HUDEP-2 (cell line): Measurements from ENCODE around the gene LHX5.

Source experiments
- DNase-seq, 76 experiments: peaks; one replicate each; lab custom pipeline; 2025; ENCODE audit not compliant: unreplicated experiment in 76 of 76; lab: John Stamatoyannopoulos, UW

The LHX5 gene

DNA sequence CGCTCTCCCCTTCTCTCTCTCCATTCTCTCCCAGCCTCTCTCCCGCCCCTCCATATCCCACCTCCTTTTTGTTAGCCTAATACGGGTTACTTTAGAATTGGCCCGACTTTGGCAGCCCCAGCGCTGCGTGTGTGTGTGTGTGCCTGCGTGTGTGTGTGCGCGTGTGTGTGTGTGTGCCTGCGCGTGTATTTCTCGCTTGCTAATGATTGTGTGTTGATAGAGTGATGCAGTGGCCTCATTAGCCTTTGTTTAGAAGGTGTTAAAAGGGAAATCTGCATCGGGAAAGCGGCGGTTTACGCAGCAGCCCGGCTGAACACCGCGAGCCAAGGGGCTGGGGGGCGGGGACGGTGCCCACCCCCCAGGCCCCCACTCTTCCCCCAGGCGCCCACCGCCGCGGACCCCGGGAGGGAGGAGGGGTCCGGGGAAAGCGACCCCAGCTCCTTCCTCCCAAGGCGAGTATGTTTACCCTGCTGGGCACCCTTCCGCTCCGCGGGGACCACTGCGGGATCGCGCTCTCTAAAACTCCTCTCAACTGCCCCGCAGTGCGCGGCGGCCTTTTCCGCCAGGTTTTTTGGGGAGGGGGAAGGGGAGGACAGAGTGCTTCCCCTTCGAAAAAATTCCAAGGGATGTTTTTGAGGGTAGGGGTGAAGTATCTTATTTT, 6.8 kb upstream of the LHX5 start:
- no peak for DNase-seq

DNA sequence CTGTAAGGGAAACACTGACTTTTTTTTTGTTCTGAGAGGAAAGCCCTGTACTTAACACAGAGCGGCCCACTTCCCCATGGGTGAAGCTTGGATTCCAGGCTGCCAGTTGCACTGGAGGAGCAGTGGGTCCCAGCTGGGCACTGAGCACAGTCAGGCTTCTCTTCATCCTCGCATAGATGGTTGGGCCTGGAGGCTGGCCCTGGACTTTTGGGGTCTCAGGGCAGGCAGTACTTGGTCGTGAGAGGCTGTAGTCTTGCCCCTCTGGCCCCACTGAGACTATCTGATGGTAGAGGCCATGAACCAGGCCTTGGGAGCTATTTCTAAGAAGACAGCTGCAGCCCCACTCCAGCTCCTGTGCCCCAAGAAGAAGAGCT, 6.2 kb upstream of the LHX5 start:
- no peak for DNase-seq

DNA sequence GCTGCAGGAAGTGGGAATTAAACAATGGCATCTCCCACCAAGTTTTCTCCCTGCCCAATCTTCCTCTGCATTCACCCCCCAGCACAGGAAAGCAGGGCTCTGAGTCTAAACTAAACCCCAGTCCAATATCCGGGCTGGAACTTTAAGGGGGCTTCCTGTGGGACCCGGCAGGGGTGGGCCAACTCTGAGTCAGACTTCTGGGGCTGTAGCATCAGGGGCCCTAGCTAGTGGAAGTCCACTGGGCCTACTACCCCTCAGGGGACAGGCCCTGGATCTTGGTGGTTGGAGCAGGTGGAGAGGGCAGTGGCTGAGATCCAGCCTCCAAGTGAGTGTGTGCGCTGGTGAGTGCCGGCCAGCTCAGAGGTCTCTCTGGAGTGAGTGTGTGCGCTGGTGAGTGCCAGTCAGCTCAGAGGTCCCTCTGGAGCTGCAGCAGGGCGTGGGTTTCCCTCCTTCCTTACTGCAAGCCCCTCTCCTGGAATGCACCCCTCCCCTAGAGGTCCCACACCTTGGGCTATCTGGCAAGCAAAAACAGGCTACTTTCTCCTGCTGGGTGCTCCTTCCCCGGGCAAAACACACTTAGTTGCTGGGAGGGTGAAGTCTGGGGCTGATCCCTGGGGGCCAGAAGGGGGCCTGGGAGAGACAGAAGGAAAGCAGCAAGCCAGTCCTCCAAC, 5.6 kb upstream of the LHX5 start:
- DNase-seq, result no peak

DNA sequence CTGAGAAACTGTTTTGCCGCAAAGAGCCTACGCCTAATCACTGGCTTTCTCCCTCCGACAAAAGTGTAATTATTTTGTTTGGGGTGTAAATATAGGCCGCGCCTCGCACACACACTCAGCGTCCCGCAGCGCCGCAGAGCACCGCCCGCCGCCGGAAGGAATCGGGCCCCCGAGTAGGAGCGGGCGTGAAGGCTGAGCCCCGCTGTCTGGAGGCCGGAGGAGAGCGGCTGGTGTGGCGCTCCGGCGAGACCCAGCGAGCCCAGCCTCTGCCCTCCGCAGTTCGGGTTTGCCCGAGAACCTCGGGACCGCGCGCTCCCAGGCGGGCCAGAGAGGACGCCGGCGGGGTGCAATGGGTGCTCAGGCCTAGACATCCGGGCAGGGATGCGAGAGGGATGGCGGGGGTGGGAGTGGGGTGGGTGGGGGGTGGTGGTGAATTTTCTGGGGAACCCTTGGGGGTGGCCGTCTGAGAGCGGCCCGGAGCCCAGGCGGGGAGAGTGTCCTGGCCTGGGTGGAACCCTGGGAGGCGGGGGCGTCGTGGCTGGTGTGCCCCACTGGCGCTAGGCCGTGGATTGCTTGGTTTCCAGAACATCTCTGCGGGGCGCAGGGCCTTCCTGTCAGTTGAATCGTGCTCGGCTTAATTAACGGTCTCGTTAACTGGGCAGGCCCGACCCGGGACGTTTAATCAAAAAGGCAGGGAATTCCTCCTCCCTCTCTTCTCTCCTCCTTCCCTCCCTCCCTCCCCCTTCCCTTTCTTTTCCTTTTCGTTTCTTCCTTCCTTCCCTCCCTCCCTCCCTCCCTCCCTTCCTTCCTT, 4.7 kb upstream of the LHX5 start:
- DNase-seq, result no peak

DNA sequence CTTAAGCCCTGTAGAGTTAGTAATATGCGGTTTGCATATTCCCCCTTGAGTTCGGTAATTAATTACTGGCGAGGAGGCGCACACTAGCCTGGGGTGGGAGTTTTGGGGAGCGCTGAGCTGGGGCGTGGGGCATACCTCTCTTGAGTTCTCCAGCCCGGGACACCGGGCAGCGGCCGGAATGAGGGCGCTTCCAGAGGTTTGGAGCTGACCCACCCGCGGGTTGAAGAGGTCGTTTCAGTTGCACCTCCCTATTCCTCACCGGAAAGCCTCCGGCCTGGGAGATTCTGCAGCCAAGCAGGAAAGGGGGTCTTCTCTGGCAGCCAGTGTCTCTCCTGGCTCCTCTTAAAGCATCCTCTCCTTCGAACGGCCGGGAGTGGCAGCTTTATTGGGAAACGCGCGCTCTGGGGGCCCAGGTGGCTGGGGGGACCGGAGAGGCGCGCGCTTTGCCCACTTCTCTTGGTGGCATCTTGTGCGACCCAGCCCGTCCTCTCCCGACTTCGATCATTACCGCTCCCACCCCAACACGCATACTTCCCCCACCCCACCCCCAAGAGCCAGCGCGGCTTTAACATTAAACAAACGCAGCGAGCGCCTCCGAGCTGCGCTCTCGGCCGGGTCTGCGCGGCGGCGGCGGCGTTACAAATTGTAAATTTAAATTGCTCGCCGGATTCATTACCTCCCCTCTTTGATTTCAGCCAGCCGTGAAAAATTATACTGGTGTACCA, 3.9 kb upstream of the LHX5 start:
- DNase-seq, result no peak

DNA sequence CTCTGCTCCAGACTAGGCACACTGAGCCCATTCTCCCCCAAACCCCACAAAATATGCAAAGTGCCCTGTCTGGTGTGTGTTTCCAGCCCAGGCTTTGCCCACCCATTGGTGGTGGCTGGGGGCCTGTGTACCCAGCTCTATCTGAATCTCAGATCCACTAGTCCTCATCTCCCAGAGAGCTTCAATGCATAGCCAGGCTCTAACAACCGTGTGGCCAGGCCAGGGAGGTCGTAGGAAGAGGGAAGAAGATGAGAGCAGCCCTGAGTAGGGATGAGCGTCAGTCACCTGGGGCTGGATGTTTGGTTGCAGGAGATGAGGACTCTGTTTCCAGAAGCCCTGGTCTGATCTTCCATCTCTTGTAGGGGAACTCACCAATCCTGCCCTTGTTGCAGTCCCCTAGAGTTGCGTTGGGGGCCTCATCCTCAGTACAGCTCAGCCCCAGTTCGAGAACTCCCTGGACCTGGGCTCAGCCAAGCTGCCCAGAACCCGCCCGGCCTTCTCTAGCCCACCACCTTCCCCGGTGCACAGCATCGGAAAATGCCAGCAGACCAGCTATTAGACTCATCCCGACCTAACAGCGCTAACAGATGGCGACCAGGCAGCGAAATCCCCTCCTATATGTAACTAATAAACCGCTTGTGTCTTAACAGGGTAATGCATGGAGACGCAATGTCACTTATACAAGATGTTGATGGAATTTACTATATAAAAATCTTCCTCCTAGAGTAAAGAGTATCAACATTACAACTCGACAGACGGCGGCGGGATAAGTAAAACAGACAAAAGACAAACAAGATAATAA, 3.2 kb upstream of the LHX5 start:
- DNase-seq, result no peak

DNA sequence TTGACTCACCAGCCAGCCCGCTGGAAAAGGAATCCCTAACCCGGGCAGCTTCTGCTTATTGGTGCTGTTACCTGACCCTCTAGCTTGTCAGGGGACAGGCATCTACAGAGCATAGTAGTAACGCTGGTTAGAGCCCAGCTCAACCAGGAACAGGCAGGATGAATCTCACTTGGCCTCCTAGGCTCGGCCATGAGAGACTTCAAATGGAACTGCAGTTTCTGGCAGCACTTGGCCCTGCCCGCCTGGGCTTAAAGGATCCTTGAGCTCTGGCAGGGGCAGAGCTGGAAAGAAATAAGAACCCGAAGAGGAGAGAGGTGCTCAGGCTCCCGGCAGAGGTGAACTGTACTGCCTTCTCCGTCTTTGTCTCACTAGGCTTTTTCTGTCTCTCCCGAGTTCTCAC, 2.3 kb upstream of the LHX5 start:
- DNase-seq, result no peak

DNA sequence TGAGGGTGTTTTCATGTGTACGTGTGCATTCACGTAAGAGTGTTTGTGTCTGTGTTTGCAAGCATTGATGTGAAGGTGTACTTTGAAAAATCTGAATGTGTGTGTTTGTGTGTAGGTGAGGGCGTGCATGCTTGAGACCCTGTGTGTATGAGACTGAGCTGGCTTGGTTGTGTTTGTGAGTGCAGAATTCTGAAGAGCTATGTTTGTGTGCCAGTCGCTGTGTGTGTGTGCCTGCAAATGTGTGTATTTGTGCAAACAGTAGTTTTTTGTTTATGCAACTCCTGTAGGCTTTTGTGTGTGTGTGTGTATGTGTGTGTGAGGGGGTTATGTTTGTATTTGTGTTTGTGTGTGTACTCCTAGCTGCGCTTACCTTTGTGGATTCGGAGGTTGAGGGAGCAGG, 1.7 kb upstream of the LHX5 start:
- DNase-seq, result no peak

DNA sequence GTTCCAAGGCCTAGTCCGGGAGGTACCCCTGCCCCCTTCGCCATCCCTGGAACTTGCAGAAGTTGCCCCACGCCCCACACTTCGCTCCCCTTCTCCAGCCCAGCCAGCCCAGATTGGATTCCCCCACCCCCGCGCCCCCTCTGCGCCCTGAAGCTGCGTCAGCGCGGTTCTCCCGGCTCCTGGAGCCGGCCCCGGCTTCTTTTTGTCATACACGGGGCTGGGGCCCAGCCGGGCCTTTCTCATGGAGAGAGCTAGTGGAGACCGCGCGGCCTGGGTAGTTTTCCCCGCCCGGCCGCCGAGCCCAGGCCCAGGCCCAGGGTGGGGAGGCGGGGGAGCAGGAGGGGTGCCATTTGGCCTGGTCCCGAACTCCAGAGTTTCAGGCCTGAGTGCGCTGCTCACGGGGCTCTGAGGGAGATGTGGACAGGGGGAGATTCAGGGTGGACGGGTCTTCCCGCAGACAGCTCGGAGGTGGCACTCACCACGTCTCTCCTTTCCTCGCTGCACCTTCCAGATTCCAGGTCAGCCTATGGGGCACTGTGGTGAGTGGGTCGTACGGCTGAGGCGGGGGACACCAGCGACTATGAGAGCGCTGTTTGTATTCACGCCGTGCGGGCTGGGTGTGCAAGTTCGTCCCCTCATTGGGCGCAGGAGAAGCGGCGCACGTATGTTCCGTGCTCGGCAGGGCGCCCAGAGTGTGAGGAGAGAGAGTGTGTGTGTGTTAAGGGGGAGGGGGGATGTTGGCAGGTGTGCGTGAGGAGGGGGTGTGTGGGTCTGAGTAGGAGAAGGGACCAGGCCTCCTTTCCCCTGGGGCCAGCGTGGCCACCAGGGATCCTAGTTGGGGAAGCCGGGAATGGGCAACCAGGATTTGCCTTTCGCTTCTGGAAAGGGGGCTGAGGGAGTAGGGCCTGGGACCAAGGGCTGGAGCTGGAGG, 785 bp upstream of the LHX5 start:
- DNase-seq, result no peak

DNA sequence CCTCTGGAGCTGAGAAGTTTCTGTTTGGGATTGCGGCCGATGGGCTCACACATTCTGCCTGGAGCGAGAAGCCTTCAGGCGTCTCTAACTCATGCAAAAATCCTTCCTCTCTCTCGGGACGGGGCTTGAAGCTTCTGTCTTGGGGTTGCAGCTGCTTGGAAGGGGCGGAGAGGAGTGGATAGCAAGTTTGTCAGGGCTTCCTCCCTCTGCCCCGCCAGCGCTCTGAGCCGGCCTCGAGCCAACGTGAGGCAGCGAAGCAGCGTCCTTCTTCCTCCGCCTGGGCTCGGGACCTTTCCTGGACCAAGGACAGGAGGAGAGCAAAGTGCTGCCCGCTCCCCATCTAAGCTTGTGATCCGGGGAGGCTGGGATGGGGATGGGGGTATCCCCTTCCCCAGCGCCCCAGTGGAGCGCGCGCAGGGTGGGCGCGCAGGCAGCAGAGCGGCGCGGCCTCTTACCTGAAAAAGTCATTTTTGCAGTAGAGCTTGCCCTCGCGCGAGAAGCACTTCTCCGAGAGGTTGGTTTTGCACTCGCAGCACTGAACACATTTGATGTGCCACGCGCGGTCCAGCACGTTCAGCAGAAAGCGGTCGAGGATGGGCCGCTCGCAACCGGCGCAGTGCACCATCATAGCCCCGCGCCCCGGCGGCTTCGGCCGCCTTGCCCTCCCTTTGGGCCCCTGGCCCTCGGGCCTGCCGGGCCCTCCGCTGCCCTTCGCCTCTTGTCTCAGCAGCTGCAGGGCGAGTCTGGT, 626 bp downstream of the LHX5 start:
- DNase-seq, result no peak

DNA sequence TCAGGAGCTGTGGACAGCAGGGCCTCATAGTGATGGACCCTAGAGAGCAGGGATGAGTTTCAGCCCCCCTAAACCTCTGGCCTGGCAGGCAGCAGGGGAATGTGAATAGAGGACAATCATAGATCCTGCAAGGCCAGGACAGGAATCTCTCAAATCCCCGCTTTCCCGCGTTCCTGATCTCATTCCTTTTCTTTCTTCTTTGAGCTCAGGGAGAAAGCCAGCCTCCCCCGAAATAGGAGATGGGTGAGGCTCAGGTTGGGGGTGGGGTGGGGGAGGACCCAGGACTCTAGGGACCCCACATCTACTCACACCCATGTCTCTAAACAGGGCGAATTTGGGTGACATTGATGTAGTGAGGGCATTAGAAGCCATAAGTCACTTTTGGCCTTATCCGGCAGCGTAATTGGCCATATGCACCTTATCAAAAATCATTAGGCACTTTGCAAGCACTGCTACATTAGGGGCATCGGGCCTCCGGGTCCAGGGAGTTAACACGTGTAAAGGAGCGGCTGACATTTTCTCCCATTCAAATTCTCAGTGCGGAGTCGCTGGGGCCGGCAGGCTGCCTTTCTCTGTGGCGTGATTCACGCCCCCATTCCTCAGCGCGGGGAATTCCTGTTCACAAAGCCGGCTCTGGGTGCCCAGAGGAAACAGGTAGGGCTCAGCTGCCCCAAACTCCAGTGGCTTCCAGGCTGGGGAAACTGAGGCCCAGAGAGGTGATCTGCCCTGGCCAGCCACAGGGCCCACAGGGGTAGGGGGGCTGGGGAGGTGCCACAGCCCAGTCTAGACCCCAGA, 1.5 kb downstream of the LHX5 start:
- DNase-seq, result no peak

DNA sequence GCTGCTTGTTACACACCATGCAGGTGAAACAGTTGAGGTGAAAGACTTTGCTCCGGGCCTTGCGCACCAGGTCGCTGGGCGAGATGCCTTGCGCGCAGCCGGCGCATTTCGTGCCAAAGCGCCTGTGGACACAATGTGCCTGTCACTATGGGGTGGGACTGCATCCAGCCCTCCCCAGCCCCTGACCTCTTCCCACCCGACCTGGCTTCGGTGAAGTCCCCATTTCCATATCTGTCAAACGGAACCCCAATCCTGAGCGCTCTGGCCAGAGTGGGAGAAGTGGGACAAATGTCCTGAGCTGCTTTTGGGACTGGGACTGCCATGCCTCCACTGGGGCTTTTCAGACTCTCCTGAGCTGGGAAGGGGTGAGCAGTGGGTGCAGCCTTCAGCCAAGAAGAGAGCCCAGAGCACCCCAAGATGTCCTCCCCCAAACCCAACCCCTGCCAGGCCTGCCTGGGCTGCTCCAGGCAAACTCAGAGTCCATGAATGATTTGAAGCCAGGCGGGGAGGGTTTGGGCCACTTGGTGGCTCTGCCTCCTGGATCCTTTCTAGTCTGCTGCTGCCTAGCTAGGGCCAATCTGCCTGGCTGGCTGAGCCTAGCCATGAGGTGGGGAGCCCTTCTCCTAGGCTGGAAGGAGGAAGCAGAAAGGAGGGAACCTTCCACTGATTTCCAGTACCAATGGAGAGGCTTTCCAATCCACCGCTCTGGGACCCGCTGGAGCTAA, 2.3 kb downstream of the LHX5 start:
- DNase-seq, result peak in 1 of 76 experiments; percentile 7

DNA sequence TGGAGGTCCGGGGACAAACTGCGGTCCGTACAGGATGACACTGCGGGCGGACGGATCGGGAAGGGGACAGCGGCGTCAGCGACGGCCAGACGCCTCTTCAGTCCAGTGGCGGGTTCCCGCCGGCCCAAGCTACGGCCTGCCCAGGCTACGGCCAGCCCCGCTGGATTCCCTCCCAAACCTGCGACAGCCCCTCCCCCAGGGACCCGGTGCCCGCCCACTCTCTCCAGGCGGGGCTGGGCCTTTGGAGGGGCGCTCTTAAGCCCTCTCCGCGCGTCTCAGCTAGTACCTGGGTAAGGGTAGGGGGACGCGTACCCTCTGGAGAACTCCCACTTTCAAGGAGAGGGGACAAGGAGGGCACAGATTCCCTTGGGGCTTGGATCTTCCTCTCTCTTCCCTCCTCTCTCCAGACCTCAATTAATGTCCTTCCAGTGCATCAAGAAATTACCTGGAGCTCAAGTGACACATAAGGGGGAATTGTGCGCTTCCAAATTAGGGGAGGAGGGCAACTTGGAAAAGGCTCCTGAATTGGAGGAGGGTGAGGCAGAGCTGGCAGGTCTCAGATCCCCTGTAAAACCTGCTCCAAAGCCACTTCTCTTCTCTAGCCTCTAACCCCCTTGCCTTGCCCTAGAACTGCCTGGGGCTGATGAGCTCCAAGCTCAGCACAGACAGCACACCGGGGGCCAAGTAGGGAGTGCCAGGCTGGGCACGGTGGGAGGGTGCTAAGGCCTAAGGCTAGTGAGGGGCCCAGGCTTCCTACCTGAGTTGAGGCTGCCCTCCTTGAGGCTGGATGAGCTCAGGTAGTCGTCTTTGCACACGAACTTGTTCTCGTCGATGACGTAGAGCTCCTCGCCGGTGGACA, 3.1 kb downstream of the LHX5 start:
- DNase-seq, result no peak

DNA sequence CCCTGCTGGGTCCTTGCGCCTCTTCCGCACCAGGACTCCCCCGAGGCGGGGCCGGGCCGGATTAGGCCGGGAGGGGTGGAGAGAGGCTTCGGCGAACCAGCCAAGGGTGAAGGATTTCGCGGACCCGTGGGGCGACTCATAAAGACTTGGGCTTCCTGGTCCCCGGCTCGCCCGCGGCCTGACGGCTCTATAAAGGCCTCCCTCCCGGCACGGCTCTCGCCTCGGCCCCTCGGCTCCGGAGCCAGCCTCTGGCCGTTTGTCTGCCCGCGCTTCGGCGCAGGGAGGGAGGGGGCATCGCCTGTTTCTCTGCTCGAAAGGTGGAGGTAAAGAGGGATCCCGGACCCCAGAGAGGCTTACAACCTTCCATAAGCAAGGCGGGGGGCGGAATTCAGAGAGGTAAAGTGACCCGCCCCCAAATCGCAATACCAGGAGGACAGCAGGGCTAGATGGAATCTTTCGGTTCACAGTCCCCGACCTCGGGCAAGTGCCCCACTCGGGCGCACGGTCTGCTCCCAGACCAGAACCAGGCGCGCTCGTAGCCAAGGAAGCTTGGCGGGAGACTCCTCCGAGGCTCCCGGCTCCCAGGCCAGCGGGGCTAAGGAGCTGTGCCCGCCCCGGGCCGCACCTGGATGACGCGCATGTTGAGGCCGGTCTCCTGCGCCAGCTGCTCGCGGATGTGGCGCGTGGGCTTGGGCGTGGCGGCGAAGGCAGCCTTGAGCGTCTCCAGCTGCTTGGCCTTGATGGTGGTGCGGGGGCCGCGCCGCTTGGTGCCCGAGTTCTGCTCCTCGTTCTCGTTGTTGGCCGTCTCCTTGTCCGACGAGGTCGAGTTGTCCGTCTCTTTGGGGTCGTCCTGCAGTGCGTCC, 3.9 kb downstream of the LHX5 start:
- DNase-seq, result no peak

DNA sequence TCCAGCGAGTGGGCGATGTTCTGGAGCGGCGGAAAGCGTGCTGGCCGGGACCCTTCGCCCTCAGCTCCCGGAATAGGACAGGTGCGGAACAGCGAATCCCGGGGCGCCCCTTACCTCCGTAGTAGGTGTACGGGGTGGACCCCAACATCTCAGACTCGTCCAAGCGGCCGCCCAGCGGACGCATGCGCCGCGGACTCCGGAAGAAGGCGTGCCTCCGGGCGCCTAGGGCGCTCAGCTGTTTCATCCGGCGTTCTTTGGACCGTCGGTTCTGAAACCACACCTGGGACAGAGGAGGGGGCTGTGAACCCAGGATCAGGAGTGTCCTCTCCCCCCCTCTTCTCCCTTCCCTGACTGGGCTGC, 4.5 kb downstream of the LHX5 start:
- DNase-seq, result no peak
